GM21526 (cell line): ENCODE data around the gene TANK.
"Not testable (repeated sequence)": the region's sequence is repeated elsewhere in the genome, so short reads cannot be mapped to it uniquely, and the experiment has no call there.

Experiments used
- ATAC-seq: cut with Tn5 transposase; IDR thresholded peaks from one replicate; pipeline ENCODE4 v1.9.1; 2021; ENCODE audit warnings: moderate library complexity; ENCODE audit not compliant: unreplicated experiment, low FRiP score

Gene TANK

DNA sequence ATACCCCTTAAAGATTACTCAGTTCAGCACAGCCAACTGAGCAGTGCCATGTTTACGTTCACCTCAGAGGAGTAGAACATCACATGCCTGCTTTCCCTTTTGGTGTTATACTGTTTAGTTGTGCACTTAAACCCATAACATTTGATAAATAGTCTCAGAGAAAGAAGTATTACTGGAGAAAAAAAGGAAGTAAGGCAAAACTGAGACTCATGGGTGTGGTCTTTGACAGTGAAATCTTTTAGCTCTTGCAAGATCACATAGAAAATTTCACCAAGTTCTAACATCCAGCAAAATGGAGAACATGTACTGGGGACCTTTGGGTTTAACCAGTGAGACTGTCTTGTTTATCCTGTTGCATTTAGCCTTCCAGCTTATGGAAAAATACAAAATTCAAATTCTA is 5.6 kb downstream of the TANK start:
- peak; percentile 31 for ATAC-seq

DNA sequence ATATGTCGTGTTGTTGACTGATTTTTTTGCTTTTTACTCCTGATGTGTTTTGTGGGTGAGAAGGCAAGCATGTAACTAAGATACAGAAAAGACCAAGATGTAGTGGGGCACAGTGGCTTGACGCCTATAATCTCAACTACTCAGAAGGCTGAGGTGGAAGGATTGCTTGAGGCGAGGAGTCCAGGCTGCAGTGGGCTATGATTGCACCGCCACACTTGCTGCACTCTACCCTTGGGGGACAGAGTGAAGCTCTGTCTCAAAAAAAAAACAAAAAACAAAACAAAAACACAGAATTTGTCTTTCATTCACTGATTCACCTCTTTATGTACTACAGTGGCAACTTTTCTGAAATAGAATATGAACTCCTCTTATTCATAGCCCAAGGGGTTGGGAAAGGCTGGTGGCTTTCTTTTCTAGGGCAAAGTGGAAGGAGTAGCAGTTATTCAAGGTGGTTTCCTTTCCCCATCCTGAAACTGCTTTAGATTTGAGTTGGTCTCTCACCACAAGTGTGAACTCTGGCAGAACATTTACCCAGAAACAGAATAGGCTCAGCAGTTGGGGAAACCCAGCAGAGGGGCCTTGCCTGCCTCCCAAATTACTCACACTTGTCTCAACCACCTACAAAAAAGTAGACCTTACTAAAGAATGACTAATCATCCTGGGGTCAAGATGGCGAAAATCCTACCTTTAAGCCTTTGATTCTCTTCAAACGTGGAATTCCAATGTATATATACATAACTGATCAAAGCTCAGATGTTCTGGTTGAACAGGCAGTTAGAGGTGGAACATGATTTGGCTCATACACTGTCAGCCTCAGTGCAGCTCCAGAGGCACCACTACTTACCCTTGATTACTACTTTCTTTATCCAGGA is 6.5 kb downstream of the TANK start:
- ATAC-seq: peak; percentile 74

DNA sequence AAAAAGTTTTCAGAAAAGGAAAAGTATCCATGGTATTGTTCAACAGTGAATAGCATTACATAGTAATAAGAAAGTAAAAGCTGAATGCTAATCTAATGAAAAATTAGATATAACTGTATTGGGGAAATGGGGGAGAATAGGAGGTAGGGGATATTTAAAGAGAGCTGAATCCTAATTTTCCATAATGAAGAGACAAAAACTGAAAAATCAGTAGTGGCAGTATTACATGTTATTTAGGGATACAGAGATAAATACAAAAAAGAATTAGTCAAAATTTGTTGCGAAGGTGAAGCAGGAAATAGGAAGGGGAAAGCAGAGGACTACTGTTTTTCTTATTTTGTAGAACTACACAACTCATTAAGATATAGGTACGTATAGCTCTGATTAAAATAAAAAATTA is 9.1 kb downstream of the TANK start:
- no peak for ATAC-seq

DNA sequence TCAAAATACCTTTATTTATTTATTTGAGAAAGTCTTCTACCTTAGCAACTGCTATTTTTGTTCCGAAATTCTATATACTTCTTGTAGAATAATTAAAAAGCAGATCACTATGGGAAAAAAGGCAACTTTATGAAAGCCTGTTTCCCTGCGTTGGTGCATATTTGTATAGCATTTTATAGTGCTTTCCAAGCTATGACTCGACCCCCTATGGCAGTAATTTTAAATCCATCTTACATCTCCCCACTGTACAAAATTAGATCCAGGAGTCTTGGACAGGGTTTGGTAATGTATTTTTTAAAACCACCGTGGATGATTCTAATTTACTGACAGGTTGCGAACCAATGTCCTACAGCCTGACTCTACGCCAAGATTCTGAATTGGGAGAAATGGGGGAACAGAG is 10.1 kb downstream of the TANK start:
- ATAC-seq: no peak

DNA sequence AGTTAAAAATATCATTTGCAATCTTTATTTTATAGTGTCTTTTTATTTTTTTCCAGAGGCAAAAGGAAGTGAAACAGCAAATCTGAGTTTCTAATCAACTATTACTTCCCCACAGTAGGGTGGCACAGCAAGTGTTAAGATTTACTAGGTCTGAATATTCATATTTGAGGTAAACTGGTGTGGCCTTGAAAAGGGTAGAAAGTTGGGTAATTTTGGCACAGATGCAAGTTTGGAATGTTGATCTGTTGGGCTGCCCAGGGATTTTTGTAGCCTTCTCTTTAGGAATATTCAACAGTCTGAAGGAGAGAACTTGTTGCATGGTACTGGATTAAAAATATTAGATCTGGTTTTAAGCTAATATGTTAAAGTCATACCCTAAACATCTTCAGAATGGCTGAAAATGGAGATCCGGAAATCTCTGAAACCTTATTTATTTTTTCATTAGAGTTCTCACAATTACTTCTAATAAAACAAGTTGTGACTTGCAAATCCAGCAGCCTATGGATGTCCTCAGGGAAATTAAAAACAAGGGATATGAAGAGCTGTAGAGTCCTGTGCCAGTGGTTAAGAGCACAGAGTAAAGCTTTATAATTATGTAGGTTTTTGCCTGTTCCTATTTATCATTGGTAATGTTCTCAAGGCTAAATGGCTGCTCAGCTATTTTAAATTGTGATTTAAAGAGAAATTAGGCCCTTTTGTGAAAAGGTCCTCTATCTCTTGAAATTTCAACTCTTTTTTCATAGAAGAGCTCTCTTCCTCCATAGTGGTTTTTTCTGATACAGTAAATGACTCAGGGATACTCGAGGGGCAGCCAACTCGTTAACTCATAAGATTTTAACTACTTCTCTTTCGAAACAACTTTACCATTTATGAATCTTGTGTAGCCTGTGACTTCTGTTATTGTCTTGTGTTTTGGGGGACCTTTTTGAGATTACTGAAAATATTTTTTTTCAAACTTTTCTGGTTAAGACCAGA is 11.0 kb downstream of the TANK start:
- ATAC-seq: no peak

DNA sequence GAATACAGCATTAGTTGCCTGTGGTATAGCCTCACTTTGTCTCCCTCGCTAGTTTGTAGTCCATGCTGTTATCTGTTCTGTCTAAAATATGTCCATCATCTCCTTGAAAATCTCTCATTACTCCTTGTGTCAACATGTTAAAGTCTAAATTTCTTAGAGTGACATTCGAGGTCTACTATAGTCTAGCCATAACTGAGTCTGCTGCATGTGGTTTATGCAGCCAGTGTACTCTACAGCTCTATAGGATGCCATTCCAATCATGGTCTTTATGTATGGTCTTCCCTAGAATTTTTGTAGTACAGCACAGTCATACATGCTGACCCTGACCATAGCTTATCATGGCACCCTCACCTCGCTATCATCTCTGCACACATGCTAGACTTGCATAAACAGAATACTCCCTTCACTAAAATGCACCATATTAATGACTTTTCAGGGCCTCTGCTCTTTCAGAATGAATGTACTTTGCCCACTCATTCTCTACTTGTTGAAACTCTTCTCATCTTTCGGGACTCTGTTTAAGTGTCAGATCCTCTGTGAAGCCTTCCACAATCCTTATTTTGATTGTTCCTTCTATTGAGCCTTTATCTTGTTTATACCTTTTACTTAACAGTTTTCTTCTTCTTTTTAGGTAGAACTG is 12.8 kb downstream of the TANK start:
- ATAC-seq: peak; percentile 58

DNA sequence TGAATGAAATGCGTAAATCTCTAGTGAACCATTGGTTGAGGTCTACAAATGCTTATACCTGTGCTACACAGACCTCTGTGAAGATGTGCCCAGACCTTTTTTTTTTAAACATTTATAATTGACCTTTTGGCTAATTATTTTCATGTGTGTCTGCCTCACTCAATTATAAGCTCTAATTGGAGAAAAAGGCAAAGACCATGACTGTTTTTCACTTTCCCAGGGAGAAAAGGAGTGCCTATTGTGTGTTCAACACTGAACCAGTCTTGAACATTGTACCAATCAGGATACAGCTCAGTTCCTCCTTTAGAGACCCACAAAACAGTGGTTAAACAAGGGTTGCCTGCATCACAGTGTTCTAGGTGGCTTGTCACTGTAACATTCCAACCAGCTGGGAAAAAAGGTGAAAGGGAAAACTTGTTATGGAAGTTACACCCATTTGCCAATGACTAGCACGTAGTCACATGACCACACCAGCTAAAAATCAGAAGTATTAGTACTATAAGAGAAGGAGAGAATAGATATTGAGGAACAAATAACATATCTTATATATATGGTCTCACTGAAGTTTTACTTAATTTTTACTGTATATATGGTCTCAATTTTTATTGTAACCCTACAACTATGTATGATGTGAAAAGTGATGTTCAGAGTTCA is 13.4 kb downstream of the TANK start:
- ATAC-seq: no peak

DNA sequence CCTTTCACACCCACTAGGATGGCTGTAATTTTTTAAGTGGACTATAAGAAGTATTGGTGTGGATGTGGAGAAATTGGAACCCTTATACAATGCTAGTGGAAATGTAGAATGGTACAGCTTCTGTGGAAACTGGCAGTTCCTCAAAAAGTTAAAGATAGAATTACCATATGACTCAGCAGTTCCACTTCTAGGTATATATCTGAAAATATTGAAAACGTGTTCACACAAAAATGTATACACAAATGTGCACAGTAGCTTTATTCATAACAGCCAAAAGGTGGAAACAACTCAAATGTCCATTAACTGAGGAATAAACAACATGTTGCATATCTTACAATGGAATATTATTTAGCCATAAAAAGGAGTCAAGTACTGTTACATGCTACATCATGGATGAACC is 17.7 kb downstream of the TANK start:
- ATAC-seq: no peak

DNA sequence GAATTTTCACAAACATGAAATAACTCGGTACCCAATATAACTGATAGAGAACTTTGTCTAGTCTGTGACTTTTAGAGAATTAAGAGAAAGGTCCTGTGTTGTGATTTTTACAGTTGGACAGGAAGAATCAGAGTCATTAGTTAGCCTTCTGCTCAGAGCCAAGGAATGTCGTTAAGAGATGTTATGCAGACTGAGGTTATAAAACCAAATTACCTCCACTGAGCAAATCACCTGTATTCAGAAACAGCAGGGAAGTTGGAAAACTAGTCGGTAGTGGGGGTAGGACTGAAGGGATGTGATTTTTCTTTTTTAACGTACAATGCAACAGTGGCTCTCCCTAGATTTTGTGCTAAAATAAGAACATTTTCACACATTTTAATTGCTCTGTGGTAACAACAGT is 18.5 kb downstream of the TANK start:
- ATAC-seq: no peak

DNA sequence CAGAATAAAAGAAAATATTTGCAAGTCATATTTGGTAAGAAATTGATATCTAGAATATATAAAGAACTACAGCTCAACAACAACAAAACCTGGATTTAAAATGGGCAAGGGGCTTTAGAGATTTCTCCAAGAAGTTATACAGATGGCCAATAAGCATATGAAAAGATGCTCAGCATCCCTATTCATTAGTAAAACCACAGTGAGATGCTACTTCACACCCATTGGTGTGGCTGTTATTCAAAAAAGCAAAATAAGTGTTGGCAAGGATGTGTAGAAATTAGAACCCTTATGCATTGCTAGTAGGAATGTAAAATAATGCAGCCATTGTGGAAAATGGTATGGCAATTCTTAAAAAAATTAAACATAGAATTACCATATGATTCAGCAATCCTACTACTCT is 29.8 kb downstream of the TANK start:
- no peak for ATAC-seq

DNA sequence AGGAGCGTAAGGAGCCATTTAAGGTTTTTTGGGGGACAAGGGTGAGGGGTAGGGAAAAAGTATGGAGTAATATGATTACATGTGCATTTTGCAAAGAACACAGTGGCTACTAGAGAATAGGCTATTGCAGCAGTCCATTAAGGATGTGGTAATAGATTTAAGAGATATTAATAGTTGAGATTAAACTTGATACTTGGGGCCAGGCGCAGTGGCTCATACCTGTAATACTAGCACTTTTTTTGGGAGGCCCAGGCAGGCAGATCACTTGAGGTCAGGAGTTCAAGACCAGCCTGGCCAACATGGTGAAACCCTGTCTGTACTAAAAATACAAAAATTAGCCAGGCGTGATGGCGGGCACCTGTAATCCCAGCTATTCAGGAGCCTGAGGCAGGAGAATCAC is 35.4 kb downstream of the TANK start:
- not testable (repeated sequence) for ATAC-seq

DNA sequence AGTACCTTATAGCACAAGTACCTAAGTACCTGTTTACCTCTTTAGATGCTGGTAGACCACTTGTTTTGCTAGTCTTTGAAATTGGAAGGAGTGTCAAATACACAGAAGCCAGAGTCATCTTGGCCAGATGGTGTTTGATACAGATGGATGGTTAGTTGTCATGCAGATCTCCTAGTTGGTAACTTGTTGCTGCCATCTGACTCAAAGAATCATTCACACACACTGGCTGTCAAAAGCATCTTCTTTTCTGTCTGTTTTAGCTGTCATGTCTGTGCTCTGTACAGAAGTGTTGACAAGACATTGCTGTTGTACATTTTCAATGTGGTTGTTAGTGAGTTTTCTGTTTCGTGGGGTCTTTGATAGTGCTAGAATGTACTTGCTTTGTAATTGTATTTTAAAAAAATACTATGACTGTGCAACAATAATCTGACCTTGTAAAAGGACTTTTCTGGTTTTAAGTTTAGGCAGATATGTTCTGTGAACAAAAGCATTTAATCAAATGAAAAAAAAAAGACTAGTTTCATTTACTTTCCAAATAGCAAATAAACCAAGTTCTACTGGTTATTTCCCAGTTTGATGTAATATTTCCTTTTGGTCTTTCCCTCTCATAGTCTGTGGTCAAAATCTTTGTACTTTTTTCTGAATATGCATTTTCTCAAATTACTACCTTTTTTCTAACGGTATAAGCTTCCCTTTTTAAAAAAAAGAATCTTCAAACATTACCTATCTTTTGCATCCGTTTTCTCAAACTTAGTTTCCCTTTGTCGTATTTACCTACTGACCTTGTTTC is 39.9 kb downstream of the TANK start:
- peak; percentile 54 for ATAC-seq

DNA sequence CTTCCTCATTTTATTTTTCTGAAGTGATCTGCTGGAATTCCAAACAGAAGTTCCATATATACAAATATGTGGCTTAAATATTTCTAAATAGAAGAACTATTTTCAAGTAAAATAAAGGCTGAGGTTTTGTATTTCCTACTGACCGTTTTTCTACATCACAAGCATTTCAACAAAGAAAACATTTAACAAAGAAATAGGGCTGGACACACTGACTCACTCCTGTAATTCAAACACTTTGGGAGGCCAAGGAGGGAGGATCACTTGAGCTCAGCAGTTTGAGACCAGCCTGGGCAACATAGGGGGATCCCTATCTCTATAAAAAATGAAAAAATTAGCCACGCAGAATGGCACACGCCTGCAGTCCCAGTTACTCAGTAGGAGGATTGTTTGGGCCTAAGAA is 44.6 kb downstream of the TANK start:
- no peak for ATAC-seq

DNA sequence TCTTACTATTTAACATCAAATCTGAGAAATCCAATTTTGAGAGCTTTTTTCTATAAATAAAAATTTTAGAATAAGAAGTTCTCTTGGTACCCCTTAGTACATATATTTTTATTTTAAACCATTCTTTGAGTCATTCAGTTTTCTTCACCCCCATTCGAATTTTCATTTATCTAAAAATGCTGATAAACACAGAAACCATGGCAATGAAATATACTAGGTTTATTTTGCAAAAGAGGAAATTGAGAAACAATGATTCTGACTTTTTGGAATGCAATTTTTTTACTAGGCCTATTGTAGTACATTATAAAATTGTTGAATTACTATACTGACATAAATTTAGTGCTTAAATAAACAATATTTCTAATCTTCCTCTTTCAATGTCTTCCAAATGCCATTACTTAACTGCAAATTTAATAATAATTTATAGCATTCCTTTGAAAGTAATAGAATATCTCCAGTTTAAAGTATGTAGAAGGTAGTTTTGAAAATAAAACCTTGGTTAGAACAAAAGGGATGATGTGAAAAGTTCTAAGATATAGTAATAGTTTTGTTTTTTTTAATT is 46.3 kb downstream of the TANK start:
- no peak for ATAC-seq

DNA sequence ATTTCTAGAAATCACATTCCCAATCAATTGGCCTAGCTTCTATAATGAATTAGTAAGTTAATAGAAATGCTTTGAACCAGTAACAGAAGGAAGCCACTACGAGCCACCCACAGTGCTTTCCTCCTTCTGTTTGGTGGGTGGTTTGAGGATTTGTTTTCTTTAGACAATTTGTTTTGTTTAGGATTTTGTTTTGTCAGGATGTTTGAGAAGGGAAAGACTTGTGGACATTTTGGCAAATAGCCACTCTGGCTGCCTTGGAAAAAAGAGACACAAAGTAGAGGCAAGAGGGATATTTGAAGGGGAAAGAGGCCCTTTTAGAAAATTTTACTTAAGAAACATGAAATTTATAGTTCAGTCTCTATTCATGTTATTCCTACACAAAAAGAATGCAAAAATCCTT is 47.7 kb downstream of the TANK start:
- no peak for ATAC-seq

DNA sequence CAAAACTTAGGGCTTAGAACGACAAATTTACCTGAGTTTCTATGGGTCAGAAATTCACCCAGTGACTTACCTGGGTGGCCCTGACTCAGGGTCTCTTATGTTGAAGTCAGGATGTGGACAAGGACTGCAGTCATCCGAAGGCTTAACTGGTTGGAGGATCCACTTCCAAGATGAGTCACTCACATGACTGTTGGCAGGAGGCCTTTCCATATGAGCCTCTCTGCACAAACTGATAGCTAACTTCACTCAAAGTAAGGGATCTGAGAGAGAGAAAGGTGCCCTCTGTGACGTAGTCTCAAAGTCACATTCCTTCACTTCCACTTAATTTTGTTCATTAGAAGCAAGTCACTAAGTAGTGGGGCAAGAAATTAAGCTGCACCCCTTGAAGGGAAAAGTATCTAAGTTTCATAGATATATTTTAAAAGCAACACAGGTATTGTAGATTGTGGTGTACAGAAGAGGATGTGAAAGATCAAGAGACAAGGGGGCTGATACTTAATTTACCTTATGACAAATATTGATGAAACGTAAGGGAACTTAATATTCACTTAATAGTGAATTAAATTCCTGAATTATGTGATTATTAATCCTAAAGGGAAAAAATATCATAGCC is 48.4 kb downstream of the TANK start:
- ATAC-seq: no peak

DNA sequence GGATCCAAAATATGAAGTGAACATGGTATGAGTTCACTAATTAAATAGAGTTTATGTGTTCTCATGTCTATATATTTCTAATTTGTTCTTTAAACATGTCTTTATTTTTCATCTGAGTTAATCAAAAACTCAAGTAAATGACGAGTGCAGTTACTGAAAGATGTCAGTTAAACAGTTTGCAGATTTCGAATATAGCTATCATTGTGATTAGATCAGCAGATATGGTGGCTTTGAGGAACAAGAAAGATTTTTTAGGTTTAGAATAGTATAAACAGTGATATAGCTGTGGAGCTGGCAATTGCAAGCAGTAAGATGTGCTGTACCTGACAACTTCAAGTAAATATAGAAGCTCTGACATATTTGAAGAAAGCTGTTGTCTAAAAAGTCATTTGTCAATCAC is 49.7 kb downstream of the TANK start:
- no peak for ATAC-seq

DNA sequence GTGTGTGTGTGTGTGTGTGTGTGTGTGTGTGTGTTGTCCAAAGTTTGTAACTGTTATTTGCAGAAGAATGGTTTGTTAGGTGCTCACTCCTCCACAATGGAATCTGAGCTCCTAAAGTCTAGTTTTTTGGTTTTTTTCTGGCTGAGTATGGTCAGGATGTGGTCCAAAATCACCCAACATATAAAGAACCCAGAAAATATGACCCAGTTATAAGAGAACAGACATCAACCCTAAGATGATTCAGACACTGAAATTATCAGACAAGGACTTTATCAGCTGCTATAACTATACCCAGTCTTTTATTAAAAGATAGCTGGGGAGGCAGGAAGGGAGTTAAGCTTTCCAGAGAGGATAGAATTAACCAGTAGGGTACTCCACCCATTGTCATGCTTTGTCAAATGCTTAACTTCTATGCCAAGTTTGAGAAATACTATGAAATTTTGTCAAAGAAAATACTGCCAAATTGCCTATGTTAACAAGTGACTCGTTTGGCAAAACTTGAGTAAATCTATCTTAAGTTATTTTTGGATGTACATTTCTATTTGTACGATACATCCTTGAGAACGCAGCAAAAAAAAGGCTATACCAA is 57.5 kb downstream of the TANK start:
- no peak for ATAC-seq

DNA sequence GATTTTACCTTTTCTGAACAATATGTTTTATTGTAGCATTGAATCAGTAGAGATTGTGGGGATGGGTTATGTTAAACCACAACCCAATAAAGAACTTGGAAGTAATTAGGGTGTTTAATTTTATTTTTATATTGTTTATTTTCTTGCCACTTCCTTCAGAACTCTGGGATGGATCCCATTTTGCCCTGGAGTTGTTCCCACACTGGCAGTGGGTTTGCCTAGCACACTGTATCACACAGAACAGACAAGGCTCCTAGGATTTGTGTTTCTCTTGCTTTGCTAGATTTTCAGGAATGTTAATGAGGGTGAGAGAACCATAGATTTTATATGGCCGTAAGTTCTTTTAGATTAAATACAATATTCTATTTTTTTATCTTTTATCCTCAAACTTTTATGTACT is 59.0 kb downstream of the TANK start:
- ATAC-seq: no peak
